SU-DHL-6 (cell line): ENCODE data around the gene LRRTM4.

Experiments
- CTCF ChIP-seq: fragments of 200-600 bp; sonication (generic); IDR thresholded peaks from one replicate; pipeline ENCODE4 v1.5.1; 2017; ENCODE audit warnings: antibody characterized with exemption, mild to moderate bottlenecking, low read length, moderate library complexity; ENCODE audit not compliant: insufficient read depth, poor library complexity, severe bottlenecking
- EZH2phosphoT487 ChIP-seq: fragments of 200-600 bp; sonication (generic), shearing (Covaris generic); conservative IDR thresholded peaks from 2 replicates; pipeline ENCODE4 v1.6.1; 2018; ENCODE audit warnings: mild to moderate bottlenecking, antibody characterized with exemption, low read length, moderate library complexity, mixed read lengths

- TF ChIP-seq CTCF: no peak
- no peak for TF ChIP-seq EZH2phosphoT487
These were observed 87.3 kb downstream of the LRRTM4 start for GRCh38 chr2:77434880-77435279.
